ENCODE data around the gene ANKRD44.
"Not testable (repeated sequence)": the region's sequence is repeated elsewhere in the genome, so short reads cannot be mapped to it uniquely, and the experiment has no call there.

ANKRD44 gene
- total RNA-seq = 208 to 311 reads per million in 2 donors

GRCh38 chr2:197310271-197310985 is at the start of gene ANKRD44:
Gene ANKRD44, minus strand, starts transcription at chr2:197310780. Its CDS starts 176 bp downstream, at chr2:197310604.
- peak; percentile 83 for DNase-seq

GRCh38 chr2:197359859-197360258 is 49.3 kb upstream of the ANKRD44 start:
- DNase-seq = no peak

GRCh38 chr2:197358931-197359330 is 48.4 kb upstream of the ANKRD44 start:
- DNase-seq = no peak

GRCh38 chr2:197357986-197358385 is 47.4 kb upstream of the ANKRD44 start:
- DNase-seq = no peak

GRCh38 chr2:197356136-197356535 is 45.6 kb upstream of the ANKRD44 start:
- no peak for DNase-seq

- DNase-seq = no peak
Measured at GRCh38 chr2:197354169-197354558, 43.6 kb upstream of the ANKRD44 start.

GRCh38 chr2:197353393-197354168 is 43.0 kb upstream of the ANKRD44 start:
- DNase-seq = no peak

GRCh38 chr2:197349699-197350098 is 39.1 kb upstream of the ANKRD44 start:
- no peak for DNase-seq

GRCh38 chr2:197348721-197349360 is 38.3 kb upstream of the ANKRD44 start:
- DNase-seq = no peak

GRCh38 chr2:197345846-197346370 is 35.3 kb upstream of the ANKRD44 start:
- no peak for DNase-seq

GRCh38 chr2:197343968-197344367 is 33.4 kb upstream of the ANKRD44 start:
- DNase-seq = not testable (repeated sequence)

- no peak for DNase-seq
Measured at GRCh38 chr2:197340591-197340990, 30.0 kb upstream of the ANKRD44 start.

- no peak for DNase-seq
Measured at GRCh38 chr2:197339496-197340220, 29.1 kb upstream of the ANKRD44 start.

- no peak for DNase-seq
Measured at GRCh38 chr2:197339016-197339415, 28.4 kb upstream of the ANKRD44 start.

GRCh38 chr2:197332641-197333040 is 22.1 kb upstream of the ANKRD44 start:
- DNase-seq = no peak

GRCh38 chr2:197328461-197328860 is 17.9 kb upstream of the ANKRD44 start:
- DNase-seq = no peak

GRCh38 chr2:197327472-197328098 is 17.0 kb upstream of the ANKRD44 start:
- no peak for DNase-seq

- no peak for DNase-seq
Measured at GRCh38 chr2:197327073-197327471, 16.5 kb upstream of the ANKRD44 start.

GRCh38 chr2:197324801-197325200 is 14.2 kb upstream of the ANKRD44 start:
- no peak for DNase-seq

- DNase-seq = no peak
Measured at GRCh38 chr2:197322724-197323720, 12.4 kb upstream of the ANKRD44 start.

- no peak for DNase-seq
Measured at GRCh38 chr2:197322143-197322542, 11.6 kb upstream of the ANKRD44 start.

All from T-helper 9 cell (primary cell).